ENCODE results near the gene RPS18.

RPS18 gene

DNA sequence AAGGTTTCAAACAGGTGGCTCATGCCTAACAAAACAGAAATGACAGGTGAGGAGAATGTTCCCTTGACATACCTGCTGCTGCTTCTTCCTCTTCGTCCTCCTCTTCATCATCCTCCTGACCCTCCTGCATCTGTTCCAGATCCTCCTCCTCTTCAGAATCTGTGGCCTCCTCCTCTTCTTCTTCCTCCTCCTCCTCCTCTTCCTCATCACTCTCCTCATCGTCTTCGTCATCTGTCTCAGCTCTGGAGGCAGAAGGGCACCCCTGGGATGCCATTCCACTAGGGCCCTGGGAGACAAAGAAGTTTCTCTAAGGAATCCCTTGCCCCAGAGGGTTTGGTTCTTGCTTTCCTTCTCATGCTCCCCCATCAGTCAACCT, 48.1 kb downstream of the RPS18 start:
- no peak overlapping the region for H3K4me3 Mint-ChIP-seq
- H3K9me3 Mint-ChIP-seq = no peaks in the 10 kb centered on the region
- H3K4me1 Mint-ChIP-seq (ENCODE audit: low read depth) = peaks cover 87% of the 10 kb centered on the region
- intact Hi-C loops (cut with micrococcal nuclease) = no loop called here
- H3K36me3 Mint-ChIP-seq (ENCODE audit: low read depth) = peaks cover 74% of the 10 kb centered on the region
- peak overlapping the region; percentile 98 for H3K27ac Mint-ChIP-seq
- no peaks in the 10 kb centered on the region for H3K27me3 Mint-ChIP-seq

- Mint-ChIP-seq H3K4me1 (ENCODE audit: low read depth) (peaks cover 81% of the 10 kb centered on the region), H3K4me3 (peak overlapping the region; percentile 99), H3K27me3 (no peaks in the 10 kb centered on the region), H3K36me3 (ENCODE audit: low read depth) (peaks cover 68% of the 10 kb centered on the region), H3K9me3 (no peaks in the 10 kb centered on the region), H3K27ac (peak overlapping the region; percentile 100)
- intact Hi-C loops (cut with micrococcal nuclease) = no loop called here
These were observed 48.7 kb downstream of the RPS18 start for GRCh38 chr6:33320315-33321181.

DNA sequence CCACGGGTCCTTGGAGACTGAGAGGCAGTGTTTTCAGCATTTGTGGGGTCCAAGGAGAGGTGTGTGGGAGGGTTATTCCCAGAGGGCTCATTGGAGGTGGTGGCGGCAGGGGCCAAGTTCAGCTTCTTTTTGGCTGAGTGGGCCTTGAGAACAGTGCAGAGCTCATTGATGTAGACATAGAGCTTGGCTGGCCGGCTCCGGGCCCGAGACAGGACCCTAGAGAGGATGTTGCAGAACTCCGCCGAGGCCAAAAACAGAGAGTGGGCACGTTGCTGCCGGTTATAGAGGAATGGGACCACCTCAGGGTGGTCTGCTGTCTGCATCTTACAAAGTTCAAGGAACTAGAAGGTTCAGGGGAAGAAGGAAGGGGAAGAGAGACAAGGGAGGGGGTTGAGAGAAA, 49.4 kb downstream of the RPS18 start:
- Mint-ChIP-seq H3K9me3 (no peaks in the 10 kb centered on the region), H3K4me1 (ENCODE audit: low read depth) (peaks cover 74% of the 10 kb centered on the region), H3K36me3 (ENCODE audit: low read depth) (peaks cover 61% of the 10 kb centered on the region), H3K27me3 (no peaks in the 10 kb centered on the region), H3K27ac (peak overlapping the region; percentile 100), H3K4me3 (peak overlapping the region; percentile 99)
- intact Hi-C loops (cut with micrococcal nuclease) = no loop called here

DNA sequence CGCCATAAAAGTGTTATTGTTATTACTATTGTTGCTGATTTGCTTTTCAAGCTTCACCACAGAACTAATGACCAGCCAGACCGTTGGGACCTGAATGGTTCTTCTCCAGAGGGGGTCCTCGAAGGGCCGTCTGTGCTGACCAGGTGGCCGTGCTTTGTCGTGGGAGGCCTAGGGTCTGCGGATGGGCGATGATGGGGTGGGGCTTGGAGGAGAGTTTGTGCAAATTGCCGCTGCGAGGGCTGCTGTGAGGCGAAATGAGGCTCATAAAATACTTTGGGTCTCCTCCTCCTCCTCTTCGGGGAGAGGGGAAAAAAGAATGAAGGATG, 51.7 kb downstream of the RPS18 start:
- peak overlapping the region; percentile 100 for H3K27ac Mint-ChIP-seq
- intact Hi-C loops (cut with micrococcal nuclease) = loop anchor here (1.0 kb wide), 1 partner anchor 9 kb away; the partner anchor contains the start of gene TAPBP
- H3K36me3 Mint-ChIP-seq (ENCODE audit: low read depth) = peaks cover 43% of the 10 kb centered on the region
- H3K9me3 Mint-ChIP-seq = no peaks in the 10 kb centered on the region
- peaks cover 60% of the 10 kb centered on the region for H3K4me1 Mint-ChIP-seq (ENCODE audit: low read depth)
- peak overlapping the region; percentile 99 for H3K4me3 Mint-ChIP-seq
- no peaks in the 10 kb centered on the region for H3K27me3 Mint-ChIP-seq

- H3K27me3 Mint-ChIP-seq = no peaks in the 10 kb centered on the region
- intact Hi-C loops (cut with micrococcal nuclease) = no loop called here
- H3K4me1 Mint-ChIP-seq (ENCODE audit: low read depth) = peaks cover 54% of the 10 kb centered on the region
- peaks cover 38% of the 10 kb centered on the region for H3K36me3 Mint-ChIP-seq (ENCODE audit: low read depth)
- peak overlapping the region; percentile 100 for H3K27ac Mint-ChIP-seq
- peak overlapping the region; percentile 99 for H3K4me3 Mint-ChIP-seq
- H3K9me3 Mint-ChIP-seq = no peaks in the 10 kb centered on the region
These were observed 52.2 kb downstream of the RPS18 start for GRCh38 chr6:33324125-33324524.
